GM12878 (cell line): ENCODE data around the gene BRAT1. TPM values are rescaled to one million over a fixed set of nuclear protein-coding genes. Genes with fewer than 3 reads are reported as not detected.

ENCODE experiments used
- ATAC-seq: fragments of 200-7000 bp; cut with Tn5 transposase; 3 replicates; pipeline ENCODE4 v1.9.1; 2020; ENCODE audit warnings: mild to moderate bottlenecking, moderate library complexity
- BruUV-seq: library from RNA; stranded (reverse); fragments of 400-500 nt; replicated peaks from 2 replicates; lab custom pipeline; 2021; lab: Mats Ljungman, UMichigan
- CTCF ChIA-PET: fragments of 300-600 bp; sonication (Branson Sonifier 250); formaldehyde crosslinking; extraction: SDS; loops from one replicate; lab custom pipeline; 2021; ENCODE audit warnings: inconsistent platforms; lab: Yijun Ruan, JAX
- POLR2A ChIA-PET: fragments of 350-600 bp; formaldehyde crosslinking; extraction: SDS; loops from one replicate; lab custom pipeline; 2021; ENCODE audit warnings: inconsistent platforms; lab: Charles Lee
- RAD21 ChIA-PET: fragments of 300-600 bp; sonication (Branson Sonifier 250); formaldehyde crosslinking; loops from one replicate; lab custom pipeline; 2023; ENCODE audit warnings: antibody characterized with exemption; ENCODE audit not compliant: unreplicated experiment; lab: Charles Lee
- SMC1A ChIA-PET: fragments of 300-600 bp; sonication (Branson Sonifier 250); formaldehyde crosslinking; loops from one replicate; lab custom pipeline; 2023; ENCODE audit not compliant: unreplicated experiment, uncharacterized antibody; lab: Charles Lee
- DNase-seq: peaks from one replicate; pipeline ENCODE4 v3.0.0-alpha.2; 2011; ENCODE audit warnings: low read depth, low spot score
- FAIRE-seq: peaks from 3 replicates; lab custom pipeline; 2011; peaks lifted over from hg19 to GRCh38; lab: Jason Lieb, UNC
- H2AFZ ChIP-seq: 2 replicates; pipeline ENCODE4 v1.6.0; 2011; ENCODE audit warnings: low read depth, low read length, control low read depth; ENCODE audit not compliant: control insufficient read depth
- H3K27ac ChIP-seq: 2 replicates; pipeline ENCODE4 v1.5.1; 2011; ENCODE audit warnings: control low read depth; ENCODE audit not compliant: control insufficient read depth, insufficient read depth
- H3K27me3 ChIP-seq, 2 experiments: replicated peaks in 1 of 2; 2 replicates each; pipeline versions ENCODE4 v1.6.0 to v1.6.1; 2011; ENCODE audit warnings: low read length in 1 of 2; ENCODE audit not compliant: control insufficient read depth in 2 of 2, insufficient read depth in 2 of 2
- H3K36me3 ChIP-seq, 2 experiments: 2 replicates each; pipeline ENCODE4 v1.5.1; 2011; ENCODE audit warnings: low read length in 1 of 2; ENCODE audit not compliant: control insufficient read depth in 2 of 2, insufficient read depth in 2 of 2
- H3K4me1 ChIP-seq: 2 replicates; pipeline ENCODE4 v1.6.1; 2011; ENCODE audit warnings: mild to moderate bottlenecking, low read length, moderate library complexity, mixed read lengths; ENCODE audit not compliant: control insufficient read depth, insufficient read depth
- H3K4me2 ChIP-seq: 2 replicates; pipeline ENCODE4 v1.6.0; 2011; ENCODE audit warnings: control low read depth; ENCODE audit not compliant: control insufficient read depth, insufficient read depth
- H3K4me3 ChIP-seq: fragments of 200-600 bp; sonication (generic); 2 replicates; pipeline ENCODE4 v1.5.1; 2016
- H3K79me2 ChIP-seq: 2 replicates; pipeline ENCODE4 v1.6.0; 2011; ENCODE audit warnings: low read length; ENCODE audit not compliant: control insufficient read depth, insufficient read depth
- H3K9ac ChIP-seq: 2 replicates; pipeline ENCODE4 v1.8.0; 2011; ENCODE audit warnings: low read length, control low read depth, mixed read lengths; ENCODE audit not compliant: control insufficient read depth, insufficient read depth
- H3K9me3 ChIP-seq: replicated peaks from 3 replicates; pipeline ENCODE4 v1.5.1; 2011; ENCODE audit warnings: mild to moderate bottlenecking, low read length; ENCODE audit not compliant: control insufficient read depth, insufficient read depth
- H4K20me1 ChIP-seq: 2 replicates; pipeline ENCODE4 v1.6.0; 2011; ENCODE audit not compliant: control insufficient read depth, insufficient read depth
- BACH1 ChIP-seq: fragments of 450-650 bp; IDR thresholded peaks from 2 replicates; pipeline ENCODE4 v1.6.1; 2017; ENCODE audit warnings: mild to moderate bottlenecking, borderline replicate concordance
- BMI1 ChIP-seq: fragments of 450-650 bp; IDR thresholded peaks from 2 replicates; pipeline ENCODE4 v1.6.1; 2016; ENCODE audit warnings: mild to moderate bottlenecking, moderate library complexity, borderline replicate concordance
- CHD1 ChIP-seq: IDR thresholded peaks from 2 replicates; pipeline ENCODE4 v1.6.1; 2012; ENCODE audit warnings: low read depth, low read length, improper control_type of control experiment
- EP300 ChIP-seq, 2 experiments: fragments of 150-350 bp in 1 of 2; IDR thresholded peaks; 2 replicates each; pipeline ENCODE4 v1.6.1; 2011 to 2012; ENCODE audit warnings: low read depth in 2 of 2, low read length in 2 of 2, borderline replicate concordance in 1 of 2, improper control_type of control experiment in 1 of 2, inconsistent platforms in 1 of 2; ENCODE audit not compliant: control insufficient read depth in 1 of 2
- GATAD2B ChIP-seq: fragments of 450-650 bp; conservative IDR thresholded peaks from 2 replicates; pipeline ENCODE4 v1.6.1; 2017; ENCODE audit warnings: low read depth, mild to moderate bottlenecking, moderate library complexity
- JUNB ChIP-seq: IDR thresholded peaks from 2 replicates; pipeline ENCODE4 v1.6.1; 2016; ENCODE audit warnings: antibody characterized with exemption, mild to moderate bottlenecking
- POU2F2 ChIP-seq: IDR thresholded peaks from 3 replicates; pipeline ENCODE4 v1.6.1; 2011; ENCODE audit warnings: low read depth, mild to moderate bottlenecking, low read length, borderline replicate concordance
- ZSCAN29 ChIP-seq: fragments of 450-650 bp; IDR thresholded peaks from 2 replicates; pipeline ENCODE4 v1.6.1; 2017; ENCODE audit warnings: mild to moderate bottlenecking, moderate library complexity
- WGBS: methylation state at CpG from one replicate; pipeline ENCODE4 v1.1.6; 2016; ENCODE audit warnings: low lambda C conversion rate; ENCODE audit not compliant: insufficient replicate concordance, insufficient coverage; ENCODE audit errors: missing lambda C conversion rate; 5-methylcytosine and 5-hydroxymethylcytosine counted together
- in situ Hi-C: fragments of 300-500 bp; cut with MboI; formaldehyde crosslinking; loops from 9 replicates; pipeline ENCODE4 v1.14.3; 2018; ENCODE audit warnings: mixed read lengths
- intact Hi-C: fragments of 100-400 bp; cut with micrococcal nuclease; formaldehyde crosslinking; loops from one replicate; pipeline ENCODE4 v1.14.2; 2022; ENCODE audit not compliant: unreplicated experiment
- polyA plus RNA-seq, 11 experiments: library from polyadenylated mRNA; depleted of rRNA in 4 of 11; unstranded in 6 of 11; stranded (reverse) in 5 of 11; fragments of >200 nt; fragmentation: Nextera tagmentation in 4 of 11; fragmentation: Illumina TruSeq in 1 of 11; extraction: Ambion mirVana in 4 of 11; extraction: Trizol in 1 of 11; gene quantifications; 1 replicate in 1 of 11; 2 replicates in 10 of 11; pipeline versions ENCODE4 v1.2.1 to v1.2.3, GENCODE V29; 2011 to 2016; ENCODE audit warnings: inconsistent platforms in 2 of 11, missing spikeins in 2 of 11, low read depth in 1 of 11
- total RNA-seq, 4 experiments: library from RNA; depleted of rRNA in 3 of 4; stranded (reverse); fragments of >200 nt in 3 of 4; fragmentation: Illumina TruSeq in 1 of 4; extraction: Trizol in 1 of 4; gene quantifications; 2 replicates each; pipeline versions ENCODE4 v1.2.1 to v1.2.3, GENCODE V29; 2013 to 2021
- TF ChIP-seq, protein P1 (sequence below): fragments of 450-650 bp; IDR thresholded peaks from 2 replicates; pipeline ENCODE4 v1.6.1; 2017; ENCODE audit warnings: low read depth, mild to moderate bottlenecking, moderate library complexity

Gene BRAT1
- total and polyA plus RNA-seq, 10 of the 15 experiments (the other 5 are each of a cell fraction or from before 2014, with no cell fraction given), result 0.13 to 53.3 (median 16.0) TPM

DNA sequence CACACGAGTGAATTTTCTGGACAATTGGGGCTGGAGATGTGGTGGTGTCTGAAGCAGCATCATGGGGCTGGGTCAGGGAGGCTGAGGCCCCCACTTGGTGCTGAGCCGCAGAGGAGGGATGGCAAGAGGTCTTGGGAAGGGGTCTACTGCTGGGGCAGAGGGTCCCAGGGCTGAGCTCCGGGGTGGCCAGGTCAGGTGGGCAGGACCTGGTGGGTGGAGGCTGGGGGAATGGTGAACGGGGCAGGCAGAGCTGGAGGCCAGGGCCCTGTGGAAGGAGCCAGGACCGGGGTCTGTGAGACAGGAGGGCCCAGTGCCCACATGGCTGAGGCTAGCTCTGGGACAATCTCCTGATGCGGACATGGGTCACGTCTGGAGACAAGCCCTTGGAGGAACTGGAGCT, 56.1 kb downstream of the BRAT1 start:
- no peak overlapping the region for H3K9ac ChIP-seq
- RAD21 ChIA-PET, result interaction anchor here (1.6 kb wide), 1 partner anchor 31 kb away, joined by 3 read pairs; no protein-coding TSS in a partner anchor
- no peaks in the 10 kb centered on the region for H3K4me1 ChIP-seq
- no peaks in the 10 kb centered on the region for H3K9me3 ChIP-seq
- intact Hi-C loops, result no loop called here
- no peak overlapping the region for H3K4me3 ChIP-seq
- no peak overlapping the region for H2AFZ ChIP-seq
- CTCF ChIA-PET, result no interaction called here
- H3K79me2 ChIP-seq, result no peaks in the 10 kb centered on the region
- SMC1A ChIA-PET, result no interaction called here
- WGBS, result 26% methylated on average over 7 of the region's 7 CpGs
- no peak overlapping the region for H3K27ac ChIP-seq
- TF ChIP-seq BACH1, result no peak
- no peak for TF ChIP-seq JUNB
- TF ChIP-seq BMI1, result no peak
- TF ChIP-seq GATAD2B, result no peak
- TF ChIP-seq POU2F2, result no peak
- TF ChIP-seq EP300 (IDR thresholded peaks at IDR 0.05; ENCODE audit: borderline replicate concordance in 1 of 2, control insufficient read depth in 1 of 2, low read depth in 2 of 2, low read length in 2 of 2), result no peak
- TF ChIP-seq CHD1, result no peak
- TF ChIP-seq, protein P1, sequence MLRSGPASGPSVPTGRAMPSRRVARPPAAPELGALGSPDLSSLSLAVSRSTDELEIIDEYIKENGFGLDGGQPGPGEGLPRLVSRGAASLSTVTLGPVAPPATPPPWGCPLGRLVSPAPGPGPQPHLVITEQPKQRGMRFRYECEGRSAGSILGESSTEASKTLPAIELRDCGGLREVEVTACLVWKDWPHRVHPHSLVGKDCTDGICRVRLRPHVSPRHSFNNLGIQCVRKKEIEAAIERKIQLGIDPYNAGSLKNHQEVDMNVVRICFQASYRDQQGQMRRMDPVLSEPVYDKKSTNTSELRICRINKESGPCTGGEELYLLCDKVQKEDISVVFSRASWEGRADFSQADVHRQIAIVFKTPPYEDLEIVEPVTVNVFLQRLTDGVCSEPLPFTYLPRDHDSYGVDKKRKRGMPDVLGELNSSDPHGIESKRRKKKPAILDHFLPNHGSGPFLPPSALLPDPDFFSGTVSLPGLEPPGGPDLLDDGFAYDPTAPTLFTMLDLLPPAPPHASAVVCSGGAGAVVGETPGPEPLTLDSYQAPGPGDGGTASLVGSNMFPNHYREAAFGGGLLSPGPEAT, result no peak
- no peak for TF ChIP-seq ZSCAN29
- TF ChIP-seq, all 136 proteins: peak for 0
- no peak for ATAC-seq
- FAIRE-seq, result no peak
- POLR2A ChIA-PET, result no interaction called here
- H4K20me1 ChIP-seq, result no peaks in the 10 kb centered on the region
- in situ Hi-C loops, result no loop called here
- no peak for DNase-seq
- H3K4me2 ChIP-seq, result no peak overlapping the region
- peaks cover 0 to 1% of the 10 kb centered on the region in 2 experiments; a peak in 1 of 4 replicates for H3K27me3 ChIP-seq
- BruUV-seq, result no TSS peak
- no peaks in the 10 kb centered on the region for H3K36me3 ChIP-seq
